ENCODE measurements around the gene ROMO1. TPM values are rescaled to one million over a fixed set of nuclear protein-coding genes. Genes with fewer than 3 reads are reported as not detected.

ROMO1 gene
- total RNA-seq, 1 experiment from 2014 or later = 207 TPM

DNA sequence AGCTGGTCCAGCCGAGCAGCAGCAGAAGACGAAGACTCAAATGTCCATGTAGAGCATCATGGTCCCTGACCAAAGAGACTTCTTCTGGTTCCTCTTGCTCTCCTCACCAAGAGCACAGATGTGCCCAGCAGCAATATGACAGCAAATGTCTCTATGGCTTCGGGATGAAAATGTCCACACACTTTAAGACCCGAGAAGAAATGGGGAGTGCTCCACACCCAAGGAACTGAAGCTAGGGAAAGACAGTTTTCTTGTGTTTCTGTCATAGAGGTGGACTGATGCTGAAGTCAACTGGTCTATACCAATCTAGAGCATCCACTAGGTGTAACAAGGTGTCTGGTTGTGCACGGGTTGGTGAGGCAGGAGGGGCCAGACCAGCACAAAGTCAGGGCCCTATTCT is 30.0 kb upstream of the ROMO1 start:
- Histone ChIP-seq H4K20me1 (ENCODE audit: control insufficient read depth, insufficient read depth, insufficient read length) (no peaks in the 10 kb centered on the region), H3K79me2 (ENCODE audit: insufficient read depth, low read length) (peaks cover 2% of the 10 kb centered on the region; the same call in 1 of the 2 replicates), H3K27me3 (ENCODE audit: insufficient read depth, low read length) (no peaks in the 10 kb centered on the region), H3K18ac (ENCODE audit: insufficient read length, low read depth, low read length) (no peak overlapping the region), H2AK5ac (ENCODE audit: insufficient read length, low read length) (no peak overlapping the region), H2BK5ac (ENCODE audit: insufficient read length, low read length) (no peak overlapping the region), H3K4ac (ENCODE audit: low read depth, low read length) (no peak overlapping the region), H2BK120ac (ENCODE audit: low read depth, low read length, poor library complexity, severe bottlenecking) (no peak overlapping the region), H3K14ac (ENCODE audit: insufficient read depth, low read length) (no peak overlapping the region), H3K23ac (ENCODE audit: insufficient read length, low read depth, low read length) (no peak overlapping the region), H3K4me1 (ENCODE audit: insufficient read depth, low read length) (no peaks in the 10 kb centered on the region), H3K23me2 (ENCODE audit: insufficient read length, low read depth, low read length, poor library complexity, severe bottlenecking) (no peaks in the 10 kb centered on the region), H3T11ph (ENCODE audit: low read length) (no peak overlapping the region), H2BK15ac (ENCODE audit: low read depth, low read length) (no peak overlapping the region), H2BK20ac (ENCODE audit: low read depth, low read length, poor library complexity, severe bottlenecking) (no peak overlapping the region), H4K5ac (ENCODE audit: insufficient read length, low read depth, low read length) (no peak overlapping the region), H3K4me2 (ENCODE audit: insufficient read depth, insufficient read length, low read length) (no peak overlapping the region), H3K27ac (ENCODE audit: insufficient read length, low read depth, low read length) (no peak overlapping the region), H3K56ac (ENCODE audit: insufficient read length, low read depth, low read length) (no peak overlapping the region), H2BK12ac (ENCODE audit: insufficient read length, low read depth, low read length) (no peak overlapping the region), H3K79me1 (ENCODE audit: insufficient read depth, low read depth, low read length, poor library complexity, severe bottlenecking) (no peaks in the 10 kb centered on the region), H2AFZ (ENCODE audit: low read length) (no peak overlapping the region), H3K9ac (ENCODE audit: extremely low read depth, insufficient read length, low read length) (no peak overlapping the region), H4K8ac (replicated peaks; ENCODE audit: insufficient read length, low read depth, low read length) (no peak overlapping the region), H3K9me3 (ENCODE audit: control insufficient read depth, low read depth, low read length) (no peaks in the 10 kb centered on the region), H4K91ac (ENCODE audit: insufficient read length, low read depth, low read length) (no peak overlapping the region)
- Mint-ChIP-seq H3K4me3 (no peak overlapping the region), H3K27ac (no peak overlapping the region), H3K36me3 (ENCODE audit: insufficient read depth in 1 of 3, low read depth in 3 of 3) (peaks cover 12 to 39% (median 36%) of the 10 kb centered on the region in 3 experiments; a peak in 6 of 7 replicates), H3K27me3 (ENCODE audit: low read depth) (no peaks in the 10 kb centered on the region), H3K9me3 (no peaks in the 10 kb centered on the region; a peak in 1 of 5 replicates), H3K4me1 (peaks cover 3% of the 10 kb centered on the region in 2 experiments; a peak in 3 of 4 replicates)
- TF ChIP-seq, protein P1, sequence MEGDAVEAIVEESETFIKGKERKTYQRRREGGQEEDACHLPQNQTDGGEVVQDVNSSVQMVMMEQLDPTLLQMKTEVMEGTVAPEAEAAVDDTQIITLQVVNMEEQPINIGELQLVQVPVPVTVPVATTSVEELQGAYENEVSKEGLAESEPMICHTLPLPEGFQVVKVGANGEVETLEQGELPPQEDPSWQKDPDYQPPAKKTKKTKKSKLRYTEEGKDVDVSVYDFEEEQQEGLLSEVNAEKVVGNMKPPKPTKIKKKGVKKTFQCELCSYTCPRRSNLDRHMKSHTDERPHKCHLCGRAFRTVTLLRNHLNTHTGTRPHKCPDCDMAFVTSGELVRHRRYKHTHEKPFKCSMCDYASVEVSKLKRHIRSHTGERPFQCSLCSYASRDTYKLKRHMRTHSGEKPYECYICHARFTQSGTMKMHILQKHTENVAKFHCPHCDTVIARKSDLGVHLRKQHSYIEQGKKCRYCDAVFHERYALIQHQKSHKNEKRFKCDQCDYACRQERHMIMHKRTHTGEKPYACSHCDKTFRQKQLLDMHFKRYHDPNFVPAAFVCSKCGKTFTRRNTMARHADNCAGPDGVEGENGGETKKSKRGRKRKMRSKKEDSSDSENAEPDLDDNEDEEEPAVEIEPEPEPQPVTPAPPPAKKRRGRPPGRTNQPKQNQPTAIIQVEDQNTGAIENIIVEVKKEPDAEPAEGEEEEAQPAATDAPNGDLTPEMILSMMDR (conservative IDR thresholded peaks at IDR 0.05) = no peak
- no peak for DNase-seq
- no CpG with 5 or more reads among the region's 5 CpGs for WGBS (ENCODE audit: extremely low coverage, insufficient read length, low lambda C conversion rate)

Data from H9 (cell line).